LNCaP clone FGC (cell line): ENCODE measurements around the gene FAM76A.
"Not testable (repeated sequence)": the region's sequence is repeated elsewhere in the genome, so short reads cannot be mapped to it uniquely, and the experiment has no call there.

ENCODE experiments used
- DNase-seq: peaks from one replicate; pipeline ENCODE4 v3.0.0-alpha.2; 2011; ENCODE audit warnings: low read depth
- H3K4me3 ChIP-seq: 2 replicates; pipeline ENCODE4 v1.5.1; 2011; ENCODE audit warnings: mild to moderate bottlenecking, low read depth, low read length, control low read depth
- TF ChIP-seq, protein P1 (sequence below): IDR thresholded peaks from 2 replicates; pipeline ENCODE4 v1.5.1; 2012; ENCODE audit warnings: mild to moderate bottlenecking; ENCODE audit not compliant: control insufficient read depth, insufficient read depth; ENCODE audit errors: extremely low read depth

FAM76A gene

DNA sequence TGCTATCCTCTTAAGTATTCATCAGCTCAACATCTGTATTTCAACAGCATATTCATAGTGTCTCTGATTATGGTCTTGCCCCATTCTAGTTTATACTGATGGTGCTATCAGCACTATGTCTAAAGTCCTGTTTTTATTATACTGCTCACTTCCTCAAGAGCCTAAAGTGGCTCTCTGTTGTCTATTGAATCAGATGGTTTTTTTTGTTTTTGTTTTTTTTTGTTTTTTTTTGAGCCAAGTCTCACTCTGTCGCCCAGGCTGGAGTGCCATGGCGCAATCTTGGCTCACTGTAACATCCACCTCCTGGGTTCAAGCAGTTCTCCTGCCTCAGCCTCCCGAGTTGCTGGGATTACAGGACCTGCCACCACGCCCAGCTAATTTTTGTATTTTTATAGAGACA is 53.4 kb downstream of the FAM76A start:
- TF ChIP-seq, protein P1, sequence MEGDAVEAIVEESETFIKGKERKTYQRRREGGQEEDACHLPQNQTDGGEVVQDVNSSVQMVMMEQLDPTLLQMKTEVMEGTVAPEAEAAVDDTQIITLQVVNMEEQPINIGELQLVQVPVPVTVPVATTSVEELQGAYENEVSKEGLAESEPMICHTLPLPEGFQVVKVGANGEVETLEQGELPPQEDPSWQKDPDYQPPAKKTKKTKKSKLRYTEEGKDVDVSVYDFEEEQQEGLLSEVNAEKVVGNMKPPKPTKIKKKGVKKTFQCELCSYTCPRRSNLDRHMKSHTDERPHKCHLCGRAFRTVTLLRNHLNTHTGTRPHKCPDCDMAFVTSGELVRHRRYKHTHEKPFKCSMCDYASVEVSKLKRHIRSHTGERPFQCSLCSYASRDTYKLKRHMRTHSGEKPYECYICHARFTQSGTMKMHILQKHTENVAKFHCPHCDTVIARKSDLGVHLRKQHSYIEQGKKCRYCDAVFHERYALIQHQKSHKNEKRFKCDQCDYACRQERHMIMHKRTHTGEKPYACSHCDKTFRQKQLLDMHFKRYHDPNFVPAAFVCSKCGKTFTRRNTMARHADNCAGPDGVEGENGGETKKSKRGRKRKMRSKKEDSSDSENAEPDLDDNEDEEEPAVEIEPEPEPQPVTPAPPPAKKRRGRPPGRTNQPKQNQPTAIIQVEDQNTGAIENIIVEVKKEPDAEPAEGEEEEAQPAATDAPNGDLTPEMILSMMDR = no peak
- no peak overlapping the region for H3K4me3 ChIP-seq
- no peak for DNase-seq

DNA sequence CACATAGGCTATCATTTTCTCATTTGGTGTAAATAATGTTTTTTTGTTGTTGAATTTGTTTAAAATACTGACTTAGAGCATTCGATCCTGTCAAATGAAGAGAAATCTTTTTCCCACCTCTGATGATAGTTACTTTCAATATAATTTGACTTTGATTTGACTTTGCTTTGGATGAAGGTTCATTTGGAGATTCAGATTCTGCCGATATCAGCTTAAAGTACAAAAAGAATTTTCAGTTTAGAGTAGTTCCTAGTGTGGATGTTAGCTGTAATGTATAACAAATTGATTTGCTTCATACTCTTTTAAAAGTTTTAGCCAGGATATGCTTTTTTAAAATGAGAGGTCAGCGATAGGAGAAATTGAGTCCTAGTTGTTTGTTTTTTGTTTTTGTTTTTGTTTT is 57.2 kb downstream of the FAM76A start:
- DNase-seq = no peak
- H3K4me3 ChIP-seq = no peak overlapping the region
- TF ChIP-seq, protein P1 = no peak

DNA sequence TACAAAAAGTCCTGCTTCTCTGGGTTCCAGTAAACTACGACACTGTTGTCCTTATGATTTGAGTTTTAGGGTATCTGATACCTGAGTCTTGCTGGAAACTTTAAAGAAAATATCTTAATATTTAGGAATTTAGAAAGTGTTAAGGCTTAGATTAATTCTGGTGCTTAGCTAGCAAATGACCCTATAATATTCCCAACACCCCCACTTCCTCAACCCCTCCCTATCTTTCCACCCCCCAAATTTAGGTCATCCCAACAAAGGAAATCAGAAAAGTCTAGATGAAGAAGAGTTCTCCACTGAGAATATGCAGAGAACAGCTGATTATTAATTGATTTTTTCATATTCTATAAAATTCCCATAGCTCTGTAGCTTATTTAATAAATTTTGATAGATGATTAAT is 58.9 kb downstream of the FAM76A start:
- TF ChIP-seq, protein P1 = no peak
- no peak for DNase-seq
- no peak overlapping the region for H3K4me3 ChIP-seq

DNA sequence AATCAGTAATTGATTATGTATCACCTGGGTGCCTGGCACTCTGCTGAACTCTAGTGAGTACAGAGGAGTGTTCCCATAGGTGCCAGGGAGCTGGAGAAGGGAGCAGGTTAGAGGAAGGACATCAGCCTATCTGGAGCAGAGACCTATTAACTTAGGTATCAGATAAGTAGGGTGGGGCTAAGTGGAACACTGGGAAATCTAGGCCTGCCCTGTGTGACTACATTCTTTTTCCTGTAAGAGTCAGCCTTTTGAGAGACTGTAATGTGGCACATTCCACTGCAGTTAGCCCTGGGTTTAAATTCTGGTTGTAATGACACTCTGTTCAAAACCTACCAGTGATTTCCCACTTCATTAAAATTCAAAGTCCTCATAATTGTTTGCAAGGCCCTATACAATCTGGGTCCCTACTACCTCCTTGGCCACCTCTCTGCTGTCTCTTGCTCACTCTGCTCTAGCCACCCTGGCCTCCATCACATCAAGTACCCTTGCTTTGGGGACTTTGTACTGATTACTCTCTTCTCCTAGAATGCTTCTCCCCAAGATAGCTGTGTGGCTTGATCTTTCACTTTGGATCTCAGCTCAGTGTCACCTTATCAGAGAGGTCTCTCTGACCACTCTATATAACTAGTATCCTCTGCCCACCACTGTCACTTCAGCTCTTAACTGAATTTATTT is 60.2 kb downstream of the FAM76A start:
- TF ChIP-seq, protein P1 = no peak
- no peak for DNase-seq

DNA sequence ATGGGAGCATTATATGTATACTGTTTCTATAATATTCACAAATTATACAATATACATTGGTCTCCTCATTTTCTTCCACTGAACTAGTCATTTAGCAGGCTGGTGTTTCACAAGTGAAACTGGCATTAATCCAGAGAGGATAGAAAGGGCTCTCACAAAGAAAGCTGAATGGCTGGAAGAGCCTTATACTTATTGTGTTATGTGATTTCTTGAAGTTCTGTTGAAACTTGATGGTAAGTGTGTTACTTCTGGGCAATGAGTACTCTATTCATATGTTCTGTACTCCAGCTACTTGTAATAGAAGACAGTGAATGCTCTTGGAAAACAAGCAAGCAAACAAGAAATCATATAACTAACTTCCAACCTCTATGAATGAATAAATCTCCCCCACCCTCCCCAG is 62.1 kb downstream of the FAM76A start:
- DNase-seq = no peak
- TF ChIP-seq, protein P1 = no peak
- H3K4me3 ChIP-seq = no peak overlapping the region

More for the DNA sequence above, 60.2 kb downstream of the FAM76A start:
- H3K4me3 ChIP-seq = no peak overlapping the region

DNA sequence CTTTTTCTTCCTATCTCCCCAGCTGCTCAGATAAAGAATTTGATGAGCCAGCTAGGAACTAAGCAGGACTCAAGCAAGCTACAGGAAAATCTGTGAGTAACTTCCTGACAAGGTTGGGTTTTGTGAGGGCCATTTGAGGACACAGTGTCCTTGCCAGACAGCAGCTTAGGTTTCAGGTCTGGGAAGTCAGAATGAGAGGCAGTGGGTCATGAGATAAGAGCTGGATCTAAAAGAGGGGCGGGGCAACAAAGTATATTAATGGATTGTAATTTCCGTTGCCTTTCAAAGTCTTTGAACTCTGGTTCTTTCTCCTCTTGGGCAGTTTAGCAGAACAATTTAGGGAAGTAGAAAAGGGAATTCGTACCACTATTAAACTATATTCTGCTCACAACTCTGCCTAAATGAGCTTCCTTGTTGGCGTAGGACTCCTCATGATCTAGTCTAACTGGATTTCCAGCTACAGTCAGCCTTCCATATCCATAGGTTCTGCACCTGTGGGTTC is 63.8 kb downstream of the FAM76A start:
- peak overlapping the region; percentile 0; the same call in 1 of the 2 replicates for H3K4me3 ChIP-seq
- peak; percentile 96 for DNase-seq
- TF ChIP-seq, protein P1 = no peak

DNA sequence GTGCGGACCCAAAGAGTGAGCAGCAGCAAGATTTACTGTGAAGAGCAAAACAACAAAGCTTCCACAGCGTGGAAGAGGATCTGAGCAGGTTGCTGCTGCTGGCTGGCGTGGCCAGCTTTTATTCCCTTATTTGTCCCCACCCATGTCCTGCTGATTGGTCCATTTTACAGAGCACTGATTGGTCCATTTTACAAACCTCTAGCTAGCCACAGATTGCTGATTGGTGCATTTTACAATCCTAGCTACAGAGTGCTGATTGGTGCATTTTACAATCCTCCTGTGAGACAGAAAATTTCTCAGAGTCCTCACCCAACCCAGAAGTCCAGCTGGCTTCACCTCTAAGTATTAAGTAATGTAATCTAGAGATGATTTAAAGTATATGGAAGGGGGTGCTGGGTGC is 64.5 kb downstream of the FAM76A start:
- DNase-seq = not testable (repeated sequence)
- peak overlapping the region; percentile 0; the same call in 1 of the 2 replicates for H3K4me3 ChIP-seq
